ENCODE measurements around the gene RTRAF. TPM values are rescaled to one million over a fixed set of nuclear protein-coding genes. Genes with fewer than 3 reads are reported as not detected.

RTRAF gene
- total and polyA plus RNA-seq, 10 donors = 37.8 to 184 (median 92.3) TPM

DNA sequence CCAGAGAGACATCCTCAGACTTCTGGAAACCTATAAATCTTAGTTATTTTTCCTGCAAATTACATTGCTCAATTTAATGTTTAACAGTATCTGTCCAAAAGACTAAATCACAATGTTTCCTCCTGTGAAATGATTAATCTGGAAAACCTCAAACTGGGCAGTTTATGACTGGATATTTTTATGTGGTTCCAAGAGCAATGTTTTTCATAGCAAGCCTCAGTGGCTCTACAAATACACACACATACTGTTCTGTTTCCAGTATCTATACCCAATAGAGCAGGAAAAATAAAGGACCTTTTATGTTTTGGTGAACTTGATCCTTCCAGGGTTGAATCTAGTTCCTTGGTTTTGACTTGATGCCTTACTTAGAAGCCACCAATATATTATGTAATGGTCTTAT, 70.3 kb downstream of the RTRAF start:
- H3K27ac ChIP-seq = no peak overlapping the region
- no peak overlapping the region for H3K4me3 ChIP-seq
- TF ChIP-seq POLR2AphosphoS5 (IDR thresholded peaks at IDR 0.05) = no peak
- no peak for TF ChIP-seq POLR2A (IDR thresholded peaks at IDR 0.05)
- TF ChIP-seq, protein P1, sequence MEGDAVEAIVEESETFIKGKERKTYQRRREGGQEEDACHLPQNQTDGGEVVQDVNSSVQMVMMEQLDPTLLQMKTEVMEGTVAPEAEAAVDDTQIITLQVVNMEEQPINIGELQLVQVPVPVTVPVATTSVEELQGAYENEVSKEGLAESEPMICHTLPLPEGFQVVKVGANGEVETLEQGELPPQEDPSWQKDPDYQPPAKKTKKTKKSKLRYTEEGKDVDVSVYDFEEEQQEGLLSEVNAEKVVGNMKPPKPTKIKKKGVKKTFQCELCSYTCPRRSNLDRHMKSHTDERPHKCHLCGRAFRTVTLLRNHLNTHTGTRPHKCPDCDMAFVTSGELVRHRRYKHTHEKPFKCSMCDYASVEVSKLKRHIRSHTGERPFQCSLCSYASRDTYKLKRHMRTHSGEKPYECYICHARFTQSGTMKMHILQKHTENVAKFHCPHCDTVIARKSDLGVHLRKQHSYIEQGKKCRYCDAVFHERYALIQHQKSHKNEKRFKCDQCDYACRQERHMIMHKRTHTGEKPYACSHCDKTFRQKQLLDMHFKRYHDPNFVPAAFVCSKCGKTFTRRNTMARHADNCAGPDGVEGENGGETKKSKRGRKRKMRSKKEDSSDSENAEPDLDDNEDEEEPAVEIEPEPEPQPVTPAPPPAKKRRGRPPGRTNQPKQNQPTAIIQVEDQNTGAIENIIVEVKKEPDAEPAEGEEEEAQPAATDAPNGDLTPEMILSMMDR (IDR thresholded peaks at IDR 0.05 in 8 of 11, conservative IDR thresholded peaks at IDR 0.05 in 3 of 11) = no peak
- H3K36me3 ChIP-seq = no peaks in the 10 kb centered on the region
- intact Hi-C loops (cut with DNase I; ENCODE audit: low total_unique reads) = no loop called here
- H3K9me3 ChIP-seq = no peaks in the 10 kb centered on the region
- H3K4me1 ChIP-seq = peaks cover 0 to 3% (median 0%) of the 10 kb centered on the region in 6 donors
- DNase-seq = no peak
- H3K27me3 ChIP-seq (replicated peaks in 1 of 7) = peaks cover 0 to 11% (median 0%) of the 10 kb centered on the region in 7 donors

DNA sequence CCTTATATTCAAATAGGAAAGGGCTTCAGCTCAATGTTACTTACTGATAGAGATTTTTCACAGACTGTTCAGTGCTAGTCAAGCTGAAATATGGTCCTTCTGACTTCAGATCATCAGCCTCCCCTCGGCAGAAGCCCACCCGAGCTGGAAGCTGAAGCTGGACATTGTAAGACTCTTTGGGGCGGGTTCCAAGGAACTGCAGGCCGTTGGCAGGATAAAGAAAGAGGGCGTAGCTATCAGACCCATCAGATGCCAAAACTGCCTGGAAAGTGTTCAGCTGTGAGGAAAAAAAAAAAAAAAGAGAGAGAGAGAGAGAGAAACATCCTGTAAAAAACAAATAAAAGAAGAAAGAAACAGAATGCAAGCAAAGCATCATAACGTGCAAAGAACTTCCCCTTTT, 70.7 kb downstream of the RTRAF start:
- intact Hi-C loops (cut with DNase I; ENCODE audit: low total_unique reads) = no loop called here
- peaks cover 0 to 11% (median 0%) of the 10 kb centered on the region in 7 donors for H3K27me3 ChIP-seq (replicated peaks in 1 of 7)
- TF ChIP-seq POLR2AphosphoS5 (IDR thresholded peaks at IDR 0.05) (no peak), POLR2A (IDR thresholded peaks at IDR 0.05) (no peak)
- TF ChIP-seq, protein P1 (IDR thresholded peaks at IDR 0.05 in 8 of 11, conservative IDR thresholded peaks at IDR 0.05 in 3 of 11) = no peak
- H3K36me3 ChIP-seq = no peaks in the 10 kb centered on the region
- WGBS, 5 donors = 44 to 76% (median 59%) methylated on average over 6 of the region's 6 CpGs
- no peaks in the 10 kb centered on the region for H3K9me3 ChIP-seq
- H3K4me3 ChIP-seq = no peak overlapping the region
- DNase-seq = no peak
- H3K27ac ChIP-seq = no peak overlapping the region
- H3K4me1 ChIP-seq = peaks cover 0 to 3% (median 0%) of the 10 kb centered on the region in 6 donors

Other genes starting within 250 kb of the RTRAF start
- gene GNG2, start 128.9 kb upstream of the RTRAF start, total RNA-seq = 100 to 1,000 TPM in 5 of 7 donors, 10 to 100 TPM in 2; 77.4 to 180 (median 112) TPM
- gene GNG2, start 128.9 kb upstream of the RTRAF start, polyA plus RNA-seq = 10 to 100 TPM; 23.6 to 36.8 (median 30.7) TPM
- gene NID2, start 79.5 kb downstream of the RTRAF start, total RNA-seq = 10 to 100 TPM in 1 of 7 donors, 1 to 10 TPM in 6; 2.0 to 10.8 (median 5.2) TPM
- 1 to 10 TPM in 1 of 3 donors, under 1 TPM in 2; 0.33 to 1.4 (median 0.93) TPM for gene NID2, start 79.5 kb downstream of the RTRAF start, polyA plus RNA-seq

Measured in spleen (tissue), 11 donors.